Hepatocyte (in vitro differentiated cells): Measurements from ENCODE around the gene MBD6.

Experiments
- CTCF ChIP-seq: fragments of 200-600 bp; sonication (generic); IDR thresholded peaks from 2 replicates; pipeline ENCODE4 v1.5.1; 2016; ENCODE audit warnings: antibody characterized with exemption, mild to moderate bottlenecking; ENCODE audit not compliant: poor library complexity
- EZH2phosphoT487 ChIP-seq: fragments of 200-600 bp; sonication (generic); IDR thresholded peaks from one replicate; pipeline ENCODE4 v1.6.1; 2018; ENCODE audit warnings: antibody characterized with exemption, mild to moderate bottlenecking, low read depth, moderate library complexity; ENCODE audit not compliant: unreplicated experiment, severe bottlenecking

DNA sequence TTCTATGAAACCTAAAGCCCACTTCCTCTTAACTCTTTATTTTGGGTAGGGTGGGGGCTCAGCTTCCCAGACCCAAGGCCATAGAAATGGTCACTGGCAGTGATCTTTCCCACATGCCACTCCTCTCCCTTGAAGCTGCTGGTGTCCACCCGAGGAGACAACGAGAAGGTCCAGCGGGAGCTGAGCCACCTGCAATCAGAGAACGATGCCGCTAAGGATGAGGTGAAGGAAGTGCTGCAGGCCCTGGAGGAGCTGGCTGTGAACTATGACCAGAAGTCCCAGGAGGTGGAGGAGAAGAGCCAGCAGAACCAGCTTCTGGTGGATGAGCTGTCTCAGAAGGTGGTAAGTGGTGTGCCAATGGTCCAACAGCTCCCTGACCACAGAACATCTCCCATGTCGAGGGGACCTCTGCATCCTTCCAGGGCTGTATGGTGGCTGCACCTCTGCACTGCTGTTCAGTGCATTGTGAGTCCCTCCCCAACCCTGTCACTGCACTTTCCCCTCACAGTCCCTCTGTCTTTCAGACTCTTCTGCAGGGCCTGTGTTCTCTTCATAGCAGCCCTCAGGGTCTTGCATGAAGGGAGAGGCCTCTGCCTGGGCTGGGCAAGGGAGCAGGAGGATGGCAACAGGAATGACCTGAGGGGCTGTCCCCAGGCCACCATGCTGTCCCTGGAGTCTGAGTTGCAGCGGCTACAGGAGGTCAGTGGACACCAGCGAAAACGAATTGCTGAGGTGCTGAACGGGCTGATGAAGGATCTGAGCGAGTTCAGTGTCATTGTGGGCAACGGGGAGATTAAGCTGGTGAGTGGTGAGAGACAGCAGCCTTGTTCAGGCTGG is 49.5 kb downstream of the MBD6 start:
- TF ChIP-seq CTCF = no peak
- TF ChIP-seq EZH2phosphoT487 = no peak
